ENCODE measurements around the gene ACTRT1.

The ACTRT1 gene

GRCh38 chrX:128052303-128052702 lies at the start of gene ACTRT1:
ACTRT1 (minus strand) TSS chrX:128052403; CDS start chrX:128052206, 197 bp downstream.
- DNase-seq = no peak

GRCh38 chrX:128078545-128078944 lies 26.3 kb upstream of the ACTRT1 start:
- no peak for DNase-seq

- no peak for DNase-seq
Measured at GRCh38 chrX:128057421-128057820, 5.2 kb upstream of the ACTRT1 start.

GRCh38 chrX:128051526-128051925 lies 677 bp downstream of the ACTRT1 start:
- no peak for DNase-seq

- no peak for DNase-seq
Measured at GRCh38 chrX:128035318-128035717, 16.9 kb downstream of the ACTRT1 start.

- no peak for DNase-seq
Measured at GRCh38 chrX:128021566-128021965, 30.6 kb downstream of the ACTRT1 start.

GRCh38 chrX:128020701-128021100 lies 31.5 kb downstream of the ACTRT1 start:
- DNase-seq = no peak

GRCh38 chrX:128019218-128019617 lies 33.0 kb downstream of the ACTRT1 start:
- DNase-seq = no peak

- no peak for DNase-seq
Measured at GRCh38 chrX:128012015-128012414, 40.2 kb downstream of the ACTRT1 start.

- no peak for DNase-seq
Measured at GRCh38 chrX:128007882-128008281, 44.3 kb downstream of the ACTRT1 start.

Measured in activated CD4-positive, alpha-beta T cell treated with anti-CD3 and anti-CD28 coated beads for 4 hours (primary cell).